ENCODE results near the gene ADGRA1.

ADGRA1 gene

GRCh38 chr10:133045556-133046389 lies 42.0 kb upstream of the ADGRA1 start:
- no peak for TF ChIP-seq CTCF (IDR thresholded peaks at IDR 0.05)
- Histone ChIP-seq H3K9me3 (no peaks in the 10 kb centered on the region), H3K36me3 (no peaks in the 10 kb centered on the region), H3K27me3 (peaks cover 0 to 56% of the 10 kb centered on the region in 2 donors), H3K4me3 (no peak overlapping the region), H3K27ac (no peak overlapping the region), H3K4me1 (no peaks in the 10 kb centered on the region)
- intact Hi-C loops (cut with DNase I; ENCODE audit: low total_unique reads): no loop called here
- DNase-seq: no peak

- TF ChIP-seq CTCF (IDR thresholded peaks at IDR 0.05): no peak
- no peak overlapping the region for H3K27ac ChIP-seq
- no peaks in the 10 kb centered on the region for H3K4me1 ChIP-seq
- H3K36me3 ChIP-seq: no peaks in the 10 kb centered on the region
- intact Hi-C loops (cut with DNase I; ENCODE audit: low total_unique reads): no loop called here
- no peak overlapping the region for H3K4me3 ChIP-seq
- no peaks in the 10 kb centered on the region for H3K9me3 ChIP-seq
- H3K27me3 ChIP-seq: peaks cover 0 to 51% of the 10 kb centered on the region in 2 donors
- no peak for DNase-seq
Observed at GRCh38 chr10:133046390-133046765, 41.3 kb upstream of the ADGRA1 start.

- Histone ChIP-seq H3K27ac (no peak overlapping the region), H3K4me1 (no peaks in the 10 kb centered on the region), H3K4me3 (no peak overlapping the region), H3K27me3 (peaks cover 0 to 51% of the 10 kb centered on the region in 2 donors), H3K9me3 (no peaks in the 10 kb centered on the region), H3K36me3 (no peaks in the 10 kb centered on the region)
- TF ChIP-seq CTCF (IDR thresholded peaks at IDR 0.05): no peak
- intact Hi-C loops (cut with DNase I; ENCODE audit: low total_unique reads): no loop called here
- DNase-seq: no peak
Observed at GRCh38 chr10:133047526-133048123, 40.1 kb upstream of the ADGRA1 start.

- intact Hi-C loops (cut with DNase I; ENCODE audit: low total_unique reads): no loop called here
- Histone ChIP-seq H3K27ac (no peak overlapping the region), H3K4me3 (no peak overlapping the region), H3K4me1 (no peaks in the 10 kb centered on the region), H3K27me3 (peaks cover 0 to 50% of the 10 kb centered on the region in 2 donors), H3K36me3 (no peaks in the 10 kb centered on the region), H3K9me3 (no peaks in the 10 kb centered on the region)
- no peak for TF ChIP-seq CTCF (IDR thresholded peaks at IDR 0.05)
- no peak for DNase-seq
Observed at GRCh38 chr10:133048266-133048665, 39.5 kb upstream of the ADGRA1 start.

GRCh38 chr10:133048926-133049325 lies 38.8 kb upstream of the ADGRA1 start:
- DNase-seq: no peak
- TF ChIP-seq CTCF (IDR thresholded peaks at IDR 0.05): no peak
- Histone ChIP-seq H3K4me1 (no peaks in the 10 kb centered on the region), H3K4me3 (no peak overlapping the region), H3K27ac (no peak overlapping the region), H3K27me3 (peaks cover 0 to 44% of the 10 kb centered on the region in 2 donors), H3K9me3 (no peaks in the 10 kb centered on the region), H3K36me3 (no peaks in the 10 kb centered on the region)
- intact Hi-C loops (cut with DNase I; ENCODE audit: low total_unique reads): no loop called here

Data from tibial artery (tissue), 4 donors.